Measurements from ENCODE around the gene DARS1. TPM values are rescaled to one million over a fixed set of nuclear protein-coding genes. Genes with fewer than 3 reads are reported as not detected.

The DARS1 gene
- total and polyA plus RNA-seq, 2 donors (not counting 1 experiment from before 2014, with no cell fraction given) = 36.7 to 88.3 TPM

DNA sequence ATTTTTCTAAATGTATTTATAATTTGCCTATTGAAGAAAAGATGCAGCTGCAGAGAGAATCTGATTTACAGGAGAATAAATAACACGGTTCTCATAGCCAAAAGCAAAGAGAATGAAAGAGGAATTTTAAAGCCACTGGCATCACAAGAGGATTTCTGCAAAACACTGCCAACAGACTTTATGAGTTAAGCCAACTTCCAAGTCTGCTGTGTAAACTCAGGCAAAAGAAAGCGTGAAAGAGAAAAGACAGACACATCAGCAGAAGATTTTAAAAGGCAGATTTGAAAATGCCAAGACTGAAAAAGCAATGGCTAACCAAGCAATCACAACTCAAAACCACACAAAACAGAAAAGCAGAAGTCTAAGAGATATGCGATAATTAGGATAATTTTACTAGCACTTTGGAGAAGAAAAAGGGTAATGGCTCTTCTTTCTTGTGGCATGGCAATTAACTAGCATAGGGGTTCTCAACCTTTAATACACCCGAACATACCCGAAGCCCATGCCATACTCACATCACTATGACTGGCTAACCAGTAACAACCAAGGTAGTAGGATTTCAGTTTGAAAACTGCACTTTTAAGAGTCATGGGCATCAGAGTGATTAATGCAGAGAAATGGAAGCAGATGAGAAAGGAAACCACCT is 4.9 kb downstream of the DARS1 start:
- ChIA-PET POLR2A (interaction anchor here (0.6 kb wide), 1 partner anchor 329 kb away, joined by 5 read pairs; no protein-coding TSS in a partner anchor), CTCF (interaction anchor here (0.5 to 1.6 kb wide), 3 partner anchors 25 to 404 kb away, joined by 3 to 7 read pairs (median 3); no protein-coding TSS in a partner anchor)
- H3K36me3 ChIP-seq (replicated peaks in 1 of 2; ENCODE audit: control extremely low read depth in 1 of 2, control insufficient read depth in 1 of 2, extremely low read depth in 1 of 2, insufficient read depth in 2 of 2, low read length in 1 of 2) = peaks cover 4 to 33% of the 10 kb centered on the region in 2 experiments
- peak overlapping the region; percentile 42 to 73 for H3K27ac ChIP-seq (ENCODE audit: low read length in 2 of 2)
- TF ChIP-seq, protein P1, sequence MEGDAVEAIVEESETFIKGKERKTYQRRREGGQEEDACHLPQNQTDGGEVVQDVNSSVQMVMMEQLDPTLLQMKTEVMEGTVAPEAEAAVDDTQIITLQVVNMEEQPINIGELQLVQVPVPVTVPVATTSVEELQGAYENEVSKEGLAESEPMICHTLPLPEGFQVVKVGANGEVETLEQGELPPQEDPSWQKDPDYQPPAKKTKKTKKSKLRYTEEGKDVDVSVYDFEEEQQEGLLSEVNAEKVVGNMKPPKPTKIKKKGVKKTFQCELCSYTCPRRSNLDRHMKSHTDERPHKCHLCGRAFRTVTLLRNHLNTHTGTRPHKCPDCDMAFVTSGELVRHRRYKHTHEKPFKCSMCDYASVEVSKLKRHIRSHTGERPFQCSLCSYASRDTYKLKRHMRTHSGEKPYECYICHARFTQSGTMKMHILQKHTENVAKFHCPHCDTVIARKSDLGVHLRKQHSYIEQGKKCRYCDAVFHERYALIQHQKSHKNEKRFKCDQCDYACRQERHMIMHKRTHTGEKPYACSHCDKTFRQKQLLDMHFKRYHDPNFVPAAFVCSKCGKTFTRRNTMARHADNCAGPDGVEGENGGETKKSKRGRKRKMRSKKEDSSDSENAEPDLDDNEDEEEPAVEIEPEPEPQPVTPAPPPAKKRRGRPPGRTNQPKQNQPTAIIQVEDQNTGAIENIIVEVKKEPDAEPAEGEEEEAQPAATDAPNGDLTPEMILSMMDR (IDR thresholded peaks at IDR 0.05) = no peak
- no peak for TF ChIP-seq EZH2 (IDR thresholded peaks at IDR 0.05; ENCODE audit: borderline replicate concordance, insufficient read depth, low read depth, low read length, poor library complexity, severe bottlenecking)
- H3K9ac ChIP-seq (ENCODE audit: low read length) = peak overlapping the region; percentile 39
- H3K4me3 Mint-ChIP-seq = peak overlapping the region; percentile 78
- H2AFZ ChIP-seq (ENCODE audit: insufficient read depth, low read depth, low read length, poor library complexity, severe bottlenecking) = no peak overlapping the region
- H3K4me3 ChIP-seq (ENCODE audit: control extremely low read depth in 1 of 5, extremely low read depth in 1 of 5, insufficient read depth in 1 of 5, low read depth in 2 of 5, low read length in 4 of 5) = peak overlapping the region in 1 of 5 experiments; percentile 20
- peaks cover 29 to 31% of the 10 kb centered on the region in 2 donors for H3K4me1 ChIP-seq (ENCODE audit: control insufficient read depth in 2 of 2, insufficient read depth in 2 of 2, low read length in 2 of 2)
- WGBS (ENCODE audit: insufficient coverage) = 29% methylated on average over 1 of the region's 5 CpGs
- H3K27me3 ChIP-seq (replicated peaks in 1 of 4; ENCODE audit: control extremely low read depth in 1 of 4, control insufficient read depth in 3 of 4, insufficient read depth in 4 of 4, low read length in 3 of 4) = no peaks in the 10 kb centered on the region
- peak overlapping the region; percentile 69 for H3K27ac Mint-ChIP-seq
- DNase-seq (peak; percentile 57), ATAC-seq (ENCODE audit: low read depth) (no peak)
- peaks cover 51% of the 10 kb centered on the region for H3K4me1 Mint-ChIP-seq
- H3K9me3 ChIP-seq (ENCODE audit: control extremely low read depth in 1 of 3, control insufficient read depth in 2 of 3, insufficient read depth in 1 of 3, low read length in 2 of 3) = no peaks in the 10 kb centered on the region
- no peaks in the 10 kb centered on the region for H3K9me3 Mint-ChIP-seq (ENCODE audit: insufficient read depth)
- intact Hi-C loops (cut with micrococcal nuclease) = loop anchor here (5.0 kb wide), 1 partner anchor 63 kb away; no protein-coding TSS in a partner anchor
- no peaks in the 10 kb centered on the region for H4K20me1 ChIP-seq (ENCODE audit: control insufficient read depth, insufficient read depth, low read length, poor library complexity, severe bottlenecking)
- peaks cover 38% of the 10 kb centered on the region for H3K79me2 ChIP-seq (ENCODE audit: control insufficient read depth, insufficient read depth, low read length)
- no peaks in the 10 kb centered on the region for H3K27me3 Mint-ChIP-seq
- H3K4me2 ChIP-seq (replicated peaks; ENCODE audit: low read depth, low read length, poor library complexity, severe bottlenecking) = peak overlapping the region; percentile 58

GRCh38 chr2:135975702-135976101 is 9.7 kb downstream of the DARS1 start:
- peaks cover 0 to 1% (median 0%) of the 10 kb centered on the region in 3 donors for H3K9me3 ChIP-seq (ENCODE audit: control extremely low read depth in 1 of 3, control insufficient read depth in 2 of 3, insufficient read depth in 1 of 3, low read length in 2 of 3)
- H3K27me3 Mint-ChIP-seq = no peaks in the 10 kb centered on the region
- no peaks in the 10 kb centered on the region for H4K20me1 ChIP-seq (ENCODE audit: control insufficient read depth, insufficient read depth, low read length, poor library complexity, severe bottlenecking)
- no peak for DNase-seq
- H3K36me3 ChIP-seq (replicated peaks in 1 of 2; ENCODE audit: control extremely low read depth in 1 of 2, control insufficient read depth in 1 of 2, extremely low read depth in 1 of 2, insufficient read depth in 2 of 2, low read length in 1 of 2) = peaks cover 5 to 50% of the 10 kb centered on the region in 2 experiments
- intact Hi-C loops (cut with micrococcal nuclease) = no loop called here
- peaks cover 51% of the 10 kb centered on the region for H3K4me1 Mint-ChIP-seq
- peaks cover 64% of the 10 kb centered on the region for H3K79me2 ChIP-seq (ENCODE audit: control insufficient read depth, insufficient read depth, low read length)
- H3K27ac Mint-ChIP-seq = peak overlapping the region; percentile 64
- whole genome bisulfite sequencing (ENCODE audit: insufficient coverage) = no CpG with 5 or more reads among the region's 2 CpGs
- no peak overlapping the region for H3K9ac ChIP-seq (ENCODE audit: low read length)
- no peaks in the 10 kb centered on the region for H3K27me3 ChIP-seq (replicated peaks in 1 of 4; ENCODE audit: control extremely low read depth in 1 of 4, control insufficient read depth in 3 of 4, insufficient read depth in 4 of 4, low read length in 3 of 4)
- no peak overlapping the region for H3K4me2 ChIP-seq (replicated peaks; ENCODE audit: low read depth, low read length, poor library complexity, severe bottlenecking)
- ATAC-seq (ENCODE audit: low read depth) = no peak
- CTCF ChIA-PET = interaction anchor here (1.0 to 1.3 kb wide), 2 partner anchors 61 to 409 kb away, joined by 3 to 5 read pairs; no protein-coding TSS in a partner anchor
- no peak overlapping the region for H3K4me3 ChIP-seq (ENCODE audit: control extremely low read depth in 1 of 5, extremely low read depth in 1 of 5, insufficient read depth in 1 of 5, low read depth in 2 of 5, low read length in 4 of 5)
- POLR2A ChIA-PET = interaction anchor here (0.7 kb wide), 1 partner anchor 12 kb away, joined by 6 read pairs; no protein-coding TSS in a partner anchor
- H3K4me3 Mint-ChIP-seq = no peak overlapping the region
- no peak overlapping the region for H2AFZ ChIP-seq (ENCODE audit: insufficient read depth, low read depth, low read length, poor library complexity, severe bottlenecking)
- H3K9me3 Mint-ChIP-seq (ENCODE audit: insufficient read depth) = no peaks in the 10 kb centered on the region
- TF ChIP-seq EZH2 (IDR thresholded peaks at IDR 0.05; ENCODE audit: borderline replicate concordance, insufficient read depth, low read depth, low read length, poor library complexity, severe bottlenecking) = no peak
- TF ChIP-seq, protein P1 (IDR thresholded peaks at IDR 0.05) = no peak
- H3K4me1 ChIP-seq (ENCODE audit: control insufficient read depth in 2 of 2, insufficient read depth in 2 of 2, low read length in 2 of 2) = peaks cover 9 to 11% of the 10 kb centered on the region in 2 donors
- no peak overlapping the region for H3K27ac ChIP-seq (ENCODE audit: low read length in 2 of 2)

All from B cell (primary cell).